OCI-LY1 (cell line): ENCODE measurements around the gene DDI1.

Source experiments
- CTCF ChIP-seq: fragments of 200-600 bp; sonication (generic), shearing (Covaris generic); IDR thresholded peaks from 2 replicates; pipeline ENCODE4 v1.5.1; 2017; ENCODE audit warnings: mild to moderate bottlenecking, antibody characterized with exemption, low read length, moderate library complexity, mixed read lengths
- EZH2 ChIP-seq: fragments of 200-600 bp; sonication (generic), shearing (Covaris generic); IDR thresholded peaks from 2 replicates; pipeline ENCODE4 v1.8.0; 2017; ENCODE audit warnings: borderline replicate concordance, mixed run types, mild to moderate bottlenecking, antibody characterized with exemption, low read length, moderate library complexity, mixed read lengths

GRCh38 chr11:104001561-104002056, 34.8 kb upstream of the DDI1 start:
- TF ChIP-seq CTCF, result no peak
- TF ChIP-seq EZH2, result no peak
